Measurements from ENCODE around the gene HOXD9.

The HOXD9 gene

DNA sequence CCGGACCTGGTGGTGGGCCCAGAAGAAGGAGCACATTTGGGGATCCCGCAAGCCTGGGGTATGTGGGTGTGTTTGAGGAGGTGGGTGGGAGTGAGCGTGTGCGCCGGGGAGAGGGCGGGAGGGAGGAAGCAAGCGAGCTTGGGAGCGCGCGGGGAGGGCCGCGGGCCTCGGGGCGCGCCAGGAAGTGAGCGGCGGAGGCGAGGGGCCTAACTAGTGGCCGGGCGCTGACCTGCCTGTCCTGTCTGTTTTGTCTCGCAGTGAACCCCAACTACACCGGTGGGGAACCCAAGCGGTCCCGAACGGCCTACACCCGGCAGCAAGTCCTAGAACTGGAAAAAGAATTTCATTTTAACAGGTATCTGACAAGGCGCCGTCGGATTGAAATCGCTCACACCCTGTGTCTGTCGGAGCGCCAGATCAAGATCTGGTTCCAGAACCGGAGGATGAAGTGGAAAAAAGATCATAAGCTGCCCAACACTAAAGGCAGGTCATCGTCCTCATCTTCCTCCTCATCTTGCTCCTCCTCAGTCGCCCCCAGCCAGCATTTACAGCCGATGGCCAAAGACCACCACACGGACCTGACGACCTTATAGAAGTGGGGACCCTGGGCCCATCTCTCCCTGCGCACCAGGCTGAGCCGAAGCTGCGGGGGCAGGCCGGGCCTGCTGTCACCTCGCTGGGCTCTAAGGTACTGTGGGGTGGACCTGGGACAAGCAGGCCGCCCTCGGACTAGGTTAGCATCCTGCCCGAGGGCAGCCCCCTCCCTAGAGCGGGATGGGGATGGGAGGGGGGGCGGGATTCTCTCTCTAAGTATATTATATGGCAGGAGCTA is 30.0 kb downstream of the HOXD9 start:
- no peak for DNase-seq (ENCODE audit: low read depth in 2 of 2)

GRCh38 chr2:176154576-176155252 is 32.2 kb downstream of the HOXD9 start:
- no peak for DNase-seq (ENCODE audit: low read depth in 2 of 2)

GRCh38 chr2:176155356-176156044 is 33.0 kb downstream of the HOXD9 start:
- no peak for DNase-seq (ENCODE audit: low read depth in 2 of 2)

GRCh38 chr2:176156301-176156806 is 33.8 kb downstream of the HOXD9 start:
- DNase-seq (ENCODE audit: low read depth in 2 of 2), result no peak

GRCh38 chr2:176156807-176157498 is 34.4 kb downstream of the HOXD9 start, which contains the start of gene HOXD3:
Gene HOXD3, plus strand, starts transcription at chr2:176157307. Its CDS starts 11,808 bp downstream, at chr2:176169115.
- DNase-seq (ENCODE audit: low read depth in 2 of 2), result no peak

DNA sequence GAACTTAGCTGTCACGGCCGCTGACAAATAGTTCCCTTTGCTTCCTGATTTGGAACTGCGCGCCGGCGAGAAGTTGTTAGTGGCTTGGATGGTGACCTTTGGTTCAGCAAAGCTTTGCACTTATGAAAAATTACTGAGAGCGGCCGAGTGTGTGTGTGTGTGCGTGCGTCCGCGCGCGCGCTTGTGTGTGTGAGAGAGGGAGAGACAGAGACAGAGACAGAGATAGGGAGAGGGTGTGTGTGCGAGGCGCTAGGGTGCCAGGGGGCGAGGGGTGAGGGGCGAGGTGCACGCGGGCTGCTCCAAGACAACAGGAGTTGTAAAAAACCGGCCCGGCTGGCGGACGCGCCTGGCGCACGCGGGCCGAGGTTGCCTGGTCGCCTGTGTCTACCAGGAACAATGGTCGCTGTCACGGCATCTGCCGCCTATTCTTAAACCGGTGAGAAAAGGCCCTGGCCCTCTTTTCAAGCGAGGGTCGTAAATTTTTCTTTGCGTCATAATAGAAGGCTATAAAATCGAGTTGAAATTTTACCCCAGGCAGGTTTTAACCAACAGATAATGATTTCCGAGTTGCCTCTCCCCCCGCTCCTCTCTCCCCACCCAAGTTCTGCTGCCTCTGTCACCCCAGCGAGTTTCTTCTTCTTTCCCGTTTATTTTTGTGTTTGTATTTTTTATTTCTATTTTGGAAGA is 35.1 kb downstream of the HOXD9 start:
- no peak for DNase-seq (ENCODE audit: low read depth in 2 of 2)

DNA sequence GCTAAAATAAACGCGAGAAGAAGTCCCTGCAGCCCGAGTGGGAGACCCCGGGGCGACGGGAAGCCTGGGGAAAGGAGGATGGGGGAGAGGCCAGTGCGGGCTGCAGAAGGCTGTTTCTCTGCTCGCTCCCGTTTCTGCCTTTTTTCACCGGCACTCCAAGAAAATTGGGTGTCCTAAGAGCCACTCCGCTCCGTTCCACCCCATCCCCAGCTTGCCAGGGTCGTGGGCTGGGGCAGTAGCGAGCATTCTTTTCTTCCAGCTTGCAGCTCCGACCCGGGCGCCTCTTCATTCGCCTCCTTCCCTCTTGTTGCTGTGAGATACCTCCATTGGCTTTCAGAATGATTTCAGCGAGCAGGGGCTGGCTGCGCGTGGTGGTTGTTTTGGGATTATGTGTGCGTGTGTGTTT is 35.7 kb downstream of the HOXD9 start:
- DNase-seq (ENCODE audit: low read depth in 2 of 2), result no peak

GRCh38 chr2:176158855-176159662 is 36.5 kb downstream of the HOXD9 start:
- no peak for DNase-seq (ENCODE audit: low read depth in 2 of 2)

GRCh38 chr2:176159663-176160250 is 37.2 kb downstream of the HOXD9 start:
- DNase-seq (ENCODE audit: low read depth in 2 of 2), result no peak

DNA sequence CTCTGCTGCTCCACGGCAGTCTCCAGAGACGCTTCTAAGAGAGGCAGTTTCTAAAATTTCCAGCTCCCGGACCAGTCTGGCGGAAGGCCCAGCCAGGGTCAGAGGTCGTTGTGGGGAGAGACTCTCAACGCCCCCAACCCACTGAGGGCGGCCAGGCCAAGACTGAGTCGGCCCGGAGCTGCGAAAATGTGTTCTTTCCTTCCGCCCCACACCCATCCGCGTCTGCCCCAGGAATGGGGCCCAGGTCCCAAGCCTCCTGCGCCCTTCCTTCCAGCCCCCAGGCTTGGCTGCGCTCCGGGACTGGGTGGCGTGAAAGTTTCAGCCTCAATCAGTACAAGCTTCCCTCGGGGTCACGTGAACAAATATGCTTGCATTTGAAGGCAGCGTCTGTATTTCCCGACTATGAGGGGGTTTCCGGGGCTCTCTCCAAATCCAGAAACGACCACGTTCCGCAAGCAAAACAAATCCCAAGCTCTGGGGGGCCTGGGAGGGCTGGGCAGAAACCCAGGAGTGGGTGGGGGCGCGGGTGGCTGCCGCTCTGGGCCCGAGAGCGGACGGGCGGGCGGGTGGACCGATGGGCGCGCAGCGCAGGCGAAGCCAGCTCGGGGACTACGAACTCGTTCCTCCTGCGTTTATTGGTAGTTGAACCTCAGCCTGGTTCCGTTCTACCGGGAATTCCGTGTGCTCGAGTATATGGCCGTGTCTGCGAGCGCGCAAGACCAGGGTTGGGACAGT is 37.9 kb downstream of the HOXD9 start:
- DNase-seq (ENCODE audit: low read depth in 2 of 2), result no peak

DNA sequence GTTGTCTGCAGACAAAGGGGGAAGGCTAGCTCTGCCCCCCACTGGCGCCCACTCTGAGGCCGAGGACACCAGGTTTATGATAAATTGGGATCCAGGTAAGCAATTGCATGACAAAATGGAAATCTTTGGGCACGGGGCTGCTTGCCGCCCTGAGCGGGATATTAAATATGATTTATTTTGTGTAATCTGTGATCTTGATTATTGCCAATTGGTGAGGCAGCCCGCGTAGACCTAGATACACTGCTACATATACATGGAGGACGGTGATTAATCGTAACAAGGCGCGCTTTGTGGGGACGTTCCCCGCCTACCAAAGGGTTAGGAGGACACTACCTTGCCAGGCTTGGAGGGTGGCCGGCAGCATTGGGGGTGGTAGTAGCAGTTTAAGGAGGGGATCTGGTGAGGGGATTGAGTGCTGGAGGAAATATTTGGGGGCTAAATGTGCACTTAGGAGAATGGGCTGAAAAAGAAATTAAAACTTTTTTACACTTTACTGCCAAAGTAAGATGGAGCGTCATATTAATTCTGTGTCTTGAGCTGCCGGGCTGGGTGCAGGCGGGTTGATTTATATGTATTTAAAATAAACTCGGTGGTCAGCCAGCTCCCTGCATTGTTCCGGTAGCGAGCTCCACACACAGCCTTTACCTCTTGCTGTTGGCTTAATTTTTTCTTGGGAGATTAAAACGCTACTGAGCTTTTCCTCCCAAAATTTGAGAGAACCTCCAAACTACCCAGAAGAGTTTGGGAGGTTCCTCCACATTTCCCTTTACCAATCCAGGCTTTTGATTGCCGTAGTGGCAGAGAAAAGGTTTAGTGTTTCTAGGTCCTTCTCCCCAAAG is 38.7 kb downstream of the HOXD9 start:
- no peak for DNase-seq (ENCODE audit: low read depth in 2 of 2)

DNA sequence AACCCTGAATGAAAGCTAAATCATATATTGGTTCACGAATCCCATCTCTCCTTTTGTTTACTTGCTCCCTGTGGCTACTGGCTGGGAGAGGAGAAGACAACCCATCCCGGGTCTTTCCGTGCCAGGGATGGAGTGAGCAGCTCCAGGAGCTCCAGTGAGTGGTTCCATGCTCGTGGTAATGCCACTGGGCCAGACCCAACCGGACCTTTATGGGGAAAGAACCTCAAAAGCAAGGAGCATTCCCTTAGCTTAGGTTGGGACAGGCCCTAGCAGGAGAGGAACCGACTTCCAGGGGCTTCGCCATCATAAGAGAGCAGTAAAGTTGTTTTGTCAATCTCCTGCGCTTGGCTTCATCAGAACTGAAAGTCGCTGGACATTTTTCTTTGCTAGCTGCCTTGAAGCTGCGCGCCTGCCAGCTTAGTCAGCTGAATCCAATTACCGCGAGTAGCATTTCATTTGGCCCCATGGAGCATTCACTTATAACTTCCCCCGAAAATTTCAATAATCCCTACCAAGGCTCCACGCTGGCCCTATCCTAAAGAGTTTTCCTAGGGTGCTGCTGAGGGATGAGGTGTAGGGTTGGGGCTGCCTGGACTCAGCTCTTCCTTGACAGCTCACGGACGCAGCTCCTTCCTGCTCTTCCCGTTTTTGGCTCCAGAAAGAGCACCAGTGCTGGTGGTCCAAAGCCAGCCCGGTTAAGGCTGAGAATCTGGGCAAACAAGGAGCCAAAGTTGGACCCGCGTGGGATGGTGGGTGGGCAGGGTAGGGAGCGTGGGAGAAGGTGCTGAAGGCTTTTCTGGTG is 39.5 kb downstream of the HOXD9 start:
- DNase-seq (ENCODE audit: low read depth in 2 of 2), result no peak

- DNase-seq (ENCODE audit: low read depth in 2 of 2), result no peak
Observed at GRCh38 chr2:176162911-176163671, 40.6 kb downstream of the HOXD9 start.

DNA sequence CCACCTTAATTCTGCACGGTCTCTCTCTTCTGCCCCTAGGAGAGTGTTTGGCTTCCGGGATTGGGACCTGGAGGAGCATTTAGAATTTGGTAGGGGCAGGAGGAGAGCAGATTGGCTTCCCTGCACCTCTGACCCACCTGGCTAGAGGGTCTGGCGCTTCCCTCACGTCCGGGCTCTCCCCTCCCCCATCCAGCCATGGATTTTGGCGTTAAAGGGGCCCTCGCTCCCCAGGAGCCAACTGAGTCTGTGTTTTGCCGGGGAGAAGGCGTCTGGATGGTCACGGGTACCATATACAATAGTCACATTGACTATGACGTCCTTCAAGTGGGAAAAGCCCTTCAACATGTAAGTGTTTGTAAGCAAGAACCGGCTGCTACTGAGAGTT is 41.1 kb downstream of the HOXD9 start:
- no peak for DNase-seq (ENCODE audit: low read depth in 2 of 2)

DNA sequence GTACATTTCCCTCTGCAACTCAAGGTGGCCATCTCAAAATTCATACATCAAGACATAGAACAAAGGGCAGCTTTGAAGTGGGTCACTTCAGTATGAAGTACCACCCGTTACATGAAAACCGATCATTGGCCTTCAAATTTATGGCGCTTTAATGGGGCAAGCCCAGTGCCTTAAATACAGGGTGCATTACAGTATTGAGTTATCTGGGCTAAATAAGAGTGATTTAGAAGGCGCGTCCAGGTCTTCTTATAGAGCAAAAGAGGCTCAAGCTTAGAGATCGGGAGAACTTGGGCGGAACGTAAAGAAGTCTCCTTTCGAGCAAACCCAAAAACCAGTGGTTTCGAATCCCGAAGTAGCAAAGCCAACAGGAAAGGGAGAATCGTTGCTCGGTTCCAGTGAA is 41.7 kb downstream of the HOXD9 start:
- DNase-seq (ENCODE audit: low read depth in 2 of 2), result no peak

DNA sequence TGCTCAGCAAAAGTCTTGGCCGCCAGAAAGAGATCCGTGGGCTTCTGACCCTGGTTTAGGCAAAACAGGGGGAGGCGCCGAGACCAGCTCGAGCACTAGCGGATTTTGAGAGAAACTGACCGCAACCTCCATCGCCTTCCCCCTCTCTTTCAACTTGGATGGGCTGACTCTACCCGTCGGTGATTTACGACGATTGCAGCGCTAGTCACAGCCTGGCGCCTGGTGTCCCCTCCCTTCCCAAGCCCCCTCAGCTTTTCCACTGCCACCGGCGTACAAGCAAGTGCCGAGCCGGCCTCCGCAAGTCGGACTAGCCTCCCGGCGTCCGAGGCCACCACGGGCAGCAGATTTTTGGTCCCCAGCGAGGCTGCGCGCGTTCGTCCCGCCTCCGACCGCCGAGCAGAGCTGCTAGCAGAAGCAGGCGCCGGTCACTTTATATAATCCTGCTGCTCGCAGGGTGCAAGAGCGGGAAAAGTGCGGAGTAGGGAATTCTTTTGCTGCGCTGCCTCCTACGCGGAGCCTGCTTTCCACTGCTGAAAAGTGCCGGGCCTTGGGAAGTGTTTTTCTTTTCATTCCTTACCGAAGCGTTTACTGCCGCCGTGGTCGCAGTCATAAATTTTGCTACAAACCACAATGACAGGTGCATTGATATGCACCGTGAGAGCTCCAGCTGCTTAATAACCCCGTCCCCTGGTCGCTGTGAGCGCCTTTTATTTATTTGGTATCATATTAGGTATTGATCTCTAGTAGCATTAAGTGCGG is 42.3 kb downstream of the HOXD9 start:
- no peak for DNase-seq (ENCODE audit: low read depth in 2 of 2)

All from stimulated activated CD4-positive, alpha-beta T cell treated with anti-CD3 and anti-CD28 coated beads, Interleukin-1b, Interleukin-23, amount 100 ng/mL, for 1 hour (primary cell).